ENCODE results near the gene HAPLN2. TPM values are rescaled to one million over a fixed set of nuclear protein-coding genes. Genes with fewer than 3 reads are reported as not detected.

Gene HAPLN2
- total and polyA plus RNA-seq, 2 of the 4 experiments (the other 2 are of a cell fraction), result not detected

GRCh38 chr1:156600733-156601121 lies 18.5 kb upstream of the HAPLN2 start:
- peak overlapping the region; percentile 66 for H3K9ac ChIP-seq (ENCODE audit: low read depth, low read length)
- H3K27me3 ChIP-seq (ENCODE audit: control insufficient read depth, insufficient read depth, low read length), result no peaks in the 10 kb centered on the region
- H3K18ac ChIP-seq (ENCODE audit: low read depth, low read length), result no peak overlapping the region
- peak overlapping the region; percentile 48; the same call in 1 of the 2 replicates for H4K91ac ChIP-seq (ENCODE audit: insufficient read depth, low read depth, low read length)
- peak overlapping the region; percentile 78 for H3K14ac ChIP-seq (replicated peaks; ENCODE audit: low read depth, low read length)
- in situ Hi-C loops (cut with MboI; ENCODE audit: low sequenced_read_pairs), result no loop called here
- no peak overlapping the region for H2BK15ac ChIP-seq (ENCODE audit: low read depth, low read length)
- peaks cover 21% of the 10 kb centered on the region for H3K36me3 ChIP-seq (ENCODE audit: control insufficient read depth, insufficient read depth, low read length)
- H3K79me1 ChIP-seq (ENCODE audit: low read depth in 1 of 2, low read length in 2 of 2), result peaks cover 16 to 57% of the 10 kb centered on the region in 2 experiments; a peak in 3 of 4 replicates
- ChIA-PET POLR2A (ENCODE audit: unreplicated experiment) (no interaction called here), CTCF (no interaction called here)
- no CpG with 5 or more reads among the region's 13 CpGs for whole genome bisulfite sequencing, 2 experiments (ENCODE audit: extremely low coverage in 2 of 2, insufficient read length in 1 of 2)
- no peaks in the 10 kb centered on the region for H4K20me1 ChIP-seq (ENCODE audit: insufficient read depth, low read length)
- H3K9me1 ChIP-seq (ENCODE audit: insufficient read depth, low read length), result peaks cover 14% of the 10 kb centered on the region
- peak overlapping the region; percentile 41; the same call in 1 of the 2 replicates for H2AK5ac ChIP-seq (ENCODE audit: low read depth, low read length)
- peak overlapping the region; percentile 82 for H3K4ac ChIP-seq (ENCODE audit: low read depth, low read length)
- H2BK120ac ChIP-seq (ENCODE audit: low read depth, low read length), result peak overlapping the region; percentile 41; the same call in 1 of the 2 replicates
- H3K27ac ChIP-seq (ENCODE audit: insufficient read depth, low read length), result peak overlapping the region; percentile 54
- no peak overlapping the region for H2BK20ac ChIP-seq (ENCODE audit: low read depth, low read length)
- peak overlapping the region; percentile 73; the same call in 1 of the 2 replicates for H3K23ac ChIP-seq (ENCODE audit: low read depth, low read length)
- dilution Hi-C loops (cut with HindIII; ENCODE audit: low sequenced_read_pairs, unreplicated experiment), result no loop called here
- DNase-seq, result no peak
- peak overlapping the region; percentile 78 for H3K4me3 ChIP-seq (ENCODE audit: insufficient read depth, low read depth, low read length)
- peak overlapping the region; percentile 18 for H2BK5ac ChIP-seq (ENCODE audit: low read depth, low read length, poor library complexity, severe bottlenecking)
- H4K8ac ChIP-seq (ENCODE audit: low read depth in 2 of 2, low read length in 2 of 2), result peak overlapping the region; percentile 78 to 83
- intact Hi-C loops (cut with micrococcal nuclease), result loop anchor here (2.0 kb wide), 1 partner anchor 144 kb away; no protein-coding TSS in a partner anchor
- H3K4me2 ChIP-seq (ENCODE audit: low read depth, low read length), result peak overlapping the region; percentile 86
- no TSS peak for BruUV-seq (replicated peaks)
- H4K5ac ChIP-seq (ENCODE audit: low read depth, low read length), result peak overlapping the region; percentile 9; the same call in 1 of the 2 replicates
- 0 out of 2 replicates have a peak, but pooled peaks cover 4% of the 10 kb centered on the region for H3K4me1 ChIP-seq (ENCODE audit: control insufficient read depth, insufficient read depth, low read length)
- TF ChIP-seq NFE2L2 (IDR thresholded peaks at IDR 0.05; ENCODE audit: low read depth, low read length) (no peak), SMC3 (IDR thresholded peaks at IDR 0.05; ENCODE audit: low read depth, low read length) (no peak), MXI1 (IDR thresholded peaks at IDR 0.05; ENCODE audit: borderline replicate concordance, low read depth, low read length) (no peak), ELK1 (IDR thresholded peaks at IDR 0.05; ENCODE audit: borderline replicate concordance, low read depth, low read length) (no peak), USF2 (IDR thresholded peaks at IDR 0.05; ENCODE audit: low read depth, low read length) (no peak), CTCF (conservative IDR thresholded peaks at IDR 0.05; ENCODE audit: low read depth, low read length) (no peak), MAFK (IDR thresholded peaks at IDR 0.05; ENCODE audit: low read depth, low read length) (no peak), FOS (IDR thresholded peaks at IDR 0.05; ENCODE audit: low read depth, low read length) (no peak), RAD21 (IDR thresholded peaks at IDR 0.05; ENCODE audit: low read length) (no peak), RCOR1 (IDR thresholded peaks at IDR 0.05; ENCODE audit: insufficient replicate concordance, low read length) (no peak)
- no peaks in the 10 kb centered on the region for H3K9me3 ChIP-seq (ENCODE audit: control insufficient read depth, insufficient read depth, low read length)
- peak overlapping the region; percentile 59 for H2AK9ac ChIP-seq (replicated peaks; ENCODE audit: low read depth, low read length, poor library complexity)
- H2AFZ ChIP-seq (replicated peaks; ENCODE audit: low read length, poor library complexity), result peak overlapping the region; percentile 97
- H3K56ac ChIP-seq (ENCODE audit: extremely low read depth, insufficient read depth, low read length), result peak overlapping the region; percentile 49; the same call in 1 of the 2 replicates
- peak; percentile 13 for ATAC-seq (ENCODE audit: low read depth)

Data from IMR-90 (cell line).